Kidney (tissue), 14 donors: ENCODE measurements around the gene FLYWCH1. TPM values are rescaled to one million over a fixed set of nuclear protein-coding genes. Genes with fewer than 3 reads are reported as not detected.

Source experiments
- DNase-seq, 5 donors: peaks; one replicate each; pipeline ENCODE4 v3.0.0-alpha.2; 2013 to 2020
- FAIRE-seq: peaks from 2 replicates; lab custom pipeline; 2012; peaks lifted over from hg19 to GRCh38; lab: Jason Lieb, UNC
- H3K27ac ChIP-seq, 2 donors: one replicate each; pipeline ENCODE4 v1.7.0; 2013; ENCODE audit warnings: low read depth in 2 of 2, low read length in 2 of 2, inconsistent platforms in 1 of 2
- H3K27me3 ChIP-seq: one replicate; pipeline ENCODE4 v1.7.1; 2013; ENCODE audit warnings: low read length, inconsistent platforms; ENCODE audit not compliant: control insufficient read depth, insufficient read depth
- H3K36me3 ChIP-seq, 3 donors: one replicate each; pipeline versions ENCODE4 v1.7.0 to v1.7.1; 2013; ENCODE audit warnings: low read length in 3 of 3, control low read depth in 1 of 3, inconsistent platforms in 1 of 3; ENCODE audit not compliant: insufficient read depth in 3 of 3, control insufficient read depth in 2 of 3
- H3K4me1 ChIP-seq, 3 donors: one replicate each; pipeline versions ENCODE4 v1.7.0 to v1.7.1; 2013; ENCODE audit warnings: low read length in 3 of 3, inconsistent platforms in 1 of 3, low read depth in 1 of 3; ENCODE audit not compliant: control insufficient read depth in 2 of 3, insufficient read depth in 2 of 3
- H3K4me3 ChIP-seq, 3 donors: one replicate each; pipeline versions ENCODE4 v1.7.0 to v1.8.1; 2013; ENCODE audit warnings: low read length in 3 of 3, control low read depth in 1 of 3, inconsistent platforms in 1 of 3
- H3K9ac ChIP-seq, 3 donors: one replicate each; pipeline versions ENCODE4 v1.7.0 to v1.7.1; 2013; ENCODE audit warnings: low read length in 3 of 3, control low read depth in 1 of 3, inconsistent platforms in 1 of 3
- H3K9me3 ChIP-seq, 3 donors: one replicate each; pipeline versions ENCODE4 v1.7.0 to v1.7.1; 2013; ENCODE audit warnings: low read length in 3 of 3, control low read depth in 1 of 3, inconsistent platforms in 1 of 3; ENCODE audit not compliant: control insufficient read depth in 2 of 3, insufficient read depth in 1 of 3
- intact Hi-C: fragments of 100-400 bp; cut with DNase I; formaldehyde crosslinking; loops from one replicate; pipeline ENCODE4 v1.11.1; 2022
- polyA plus RNA-seq: library from polyadenylated mRNA; stranded (reverse); fragments of 350-450 nt; fragmentation: Illumina TruSeq; extraction: RNeasy Lipid Tissue Mini Kit (QIAGEN cat#74804); gene quantifications from one replicate; pipeline ENCODE4 v1.2.3, GENCODE V29; 2014; ENCODE audit warnings: low read depth, low replicate concordance; ENCODE audit not compliant: insufficient read depth
- total RNA-seq: library from RNA; stranded (reverse); fragmentation: NEBNext Ultra II Directional; extraction: Animal tissue kit (Norgen Biotek cat#: 25700); gene quantifications from one replicate; pipeline ENCODE4 v1.2.1, GENCODE V29; 2021
- TF ChIP-seq, protein P1 (sequence below): IDR thresholded peaks from 3 replicates; pipeline ENCODE4 v1.5.1; 2012; ENCODE audit warnings: mild to moderate bottlenecking, moderate library complexity, borderline replicate concordance; ENCODE audit not compliant: insufficient read depth; ENCODE audit errors: extremely low read depth
- donor health status: control.
- donor health status: control.
- donor health status: control.
- donor health status: control.
- donor health status: control.
- donor health status: DM: yes; HTN: yes; CAD: no.
- donor health status: Normal renal cell carcinoma (clear cell type).

Gene FLYWCH1
- total and polyA plus RNA-seq, 2 donors from 2014 or later: 24.5 to 36.8 TPM

DNA sequence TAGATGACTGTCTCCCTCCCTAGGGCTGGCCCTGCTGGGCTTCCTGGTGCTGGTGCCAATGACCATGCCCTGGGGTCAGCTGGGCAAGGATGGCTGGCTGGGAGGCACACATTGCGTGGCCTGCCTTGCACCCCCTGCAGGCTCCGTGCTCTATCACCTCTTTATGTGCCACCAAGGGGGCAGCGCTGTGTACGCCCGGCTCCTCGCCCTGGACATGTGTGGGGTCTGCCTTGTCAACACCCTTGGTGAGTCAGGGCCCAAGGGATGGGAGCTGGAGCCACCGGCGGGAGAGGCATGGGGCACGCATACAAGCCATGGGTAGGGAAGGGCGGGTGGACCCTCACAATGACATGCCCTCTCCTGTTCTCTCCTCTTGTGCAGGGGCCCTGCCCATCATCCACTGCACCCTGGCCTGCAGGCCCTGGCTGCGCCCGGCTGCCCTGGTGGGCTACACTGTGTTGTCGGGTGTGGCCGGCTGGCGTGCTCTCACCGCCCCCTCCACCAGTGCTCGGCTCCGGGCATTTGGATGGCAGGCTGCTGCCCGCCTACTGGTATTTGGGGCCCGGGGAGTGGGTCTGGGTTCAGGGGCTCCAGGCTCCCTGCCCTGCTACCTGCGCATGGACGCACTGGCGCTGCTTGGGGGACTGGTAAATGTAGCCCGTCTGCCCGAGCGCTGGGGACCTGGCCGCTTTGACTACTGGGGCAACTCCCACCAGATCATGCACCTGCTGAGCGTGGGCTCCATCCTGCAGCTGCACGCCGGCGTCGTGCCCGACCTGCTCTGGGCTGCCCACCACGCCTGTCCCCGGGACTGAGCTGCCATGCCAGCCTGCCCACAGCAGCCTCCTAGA is 59.6 kb downstream of the FLYWCH1 start:
- Histone ChIP-seq H3K9me3 (no peaks in the 10 kb centered on the region), H3K36me3 (no peaks in the 10 kb centered on the region), H3K9ac (no peak overlapping the region), H3K27ac (no peak overlapping the region), H3K4me1 (peaks cover 0 to 8% (median 0%) of the 10 kb centered on the region in 3 donors), H3K27me3 (peaks cover 8% of the 10 kb centered on the region), H3K4me3 (no peak overlapping the region)
- FAIRE-seq (no peak), DNase-seq (peak in 2 of 5 donors; percentile 58 to 72)
- intact Hi-C loops: no loop called here
- TF ChIP-seq, protein P1, sequence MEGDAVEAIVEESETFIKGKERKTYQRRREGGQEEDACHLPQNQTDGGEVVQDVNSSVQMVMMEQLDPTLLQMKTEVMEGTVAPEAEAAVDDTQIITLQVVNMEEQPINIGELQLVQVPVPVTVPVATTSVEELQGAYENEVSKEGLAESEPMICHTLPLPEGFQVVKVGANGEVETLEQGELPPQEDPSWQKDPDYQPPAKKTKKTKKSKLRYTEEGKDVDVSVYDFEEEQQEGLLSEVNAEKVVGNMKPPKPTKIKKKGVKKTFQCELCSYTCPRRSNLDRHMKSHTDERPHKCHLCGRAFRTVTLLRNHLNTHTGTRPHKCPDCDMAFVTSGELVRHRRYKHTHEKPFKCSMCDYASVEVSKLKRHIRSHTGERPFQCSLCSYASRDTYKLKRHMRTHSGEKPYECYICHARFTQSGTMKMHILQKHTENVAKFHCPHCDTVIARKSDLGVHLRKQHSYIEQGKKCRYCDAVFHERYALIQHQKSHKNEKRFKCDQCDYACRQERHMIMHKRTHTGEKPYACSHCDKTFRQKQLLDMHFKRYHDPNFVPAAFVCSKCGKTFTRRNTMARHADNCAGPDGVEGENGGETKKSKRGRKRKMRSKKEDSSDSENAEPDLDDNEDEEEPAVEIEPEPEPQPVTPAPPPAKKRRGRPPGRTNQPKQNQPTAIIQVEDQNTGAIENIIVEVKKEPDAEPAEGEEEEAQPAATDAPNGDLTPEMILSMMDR: no peak

DNA sequence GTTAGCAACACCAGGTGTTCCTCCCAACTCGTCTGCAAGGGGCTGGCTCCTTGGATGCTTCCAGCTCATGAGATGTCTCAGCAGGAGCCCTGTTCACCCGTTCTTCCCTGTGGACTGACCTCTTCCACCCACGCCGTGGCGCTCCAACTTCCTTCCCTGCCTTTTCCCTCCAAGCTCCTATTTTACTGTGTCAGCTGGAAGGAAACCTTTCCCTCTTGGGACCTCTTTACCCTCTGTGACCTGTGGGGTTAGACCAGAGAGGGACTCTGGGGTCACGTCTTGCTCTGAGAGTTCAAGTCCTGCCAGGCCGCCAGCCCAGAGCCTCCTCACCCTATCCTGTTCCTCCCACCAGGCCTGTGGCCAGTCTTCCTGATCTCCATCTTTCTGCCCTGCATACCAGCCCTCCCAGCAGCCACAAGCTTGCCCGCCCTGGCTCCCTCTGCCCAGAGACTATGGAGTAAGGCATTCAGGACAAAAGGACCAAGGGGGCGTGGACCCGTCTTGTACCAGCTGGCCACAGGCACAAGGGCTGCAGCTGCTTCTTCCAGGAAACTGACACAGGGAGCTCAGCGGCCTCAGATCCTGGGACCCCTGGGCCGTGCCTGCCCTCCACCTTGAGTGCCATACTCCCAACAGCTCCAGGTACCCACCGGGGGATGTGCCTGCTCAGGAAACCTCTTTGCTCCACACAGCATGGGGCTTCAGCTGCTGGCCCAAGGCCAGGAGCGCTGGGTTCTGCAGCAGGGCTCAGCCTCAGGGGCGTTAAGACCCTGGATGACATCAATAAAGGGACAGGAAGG is 60.5 kb downstream of the FLYWCH1 start:
- Histone ChIP-seq H3K9ac (no peak overlapping the region), H3K27ac (no peak overlapping the region), H3K4me1 (peaks cover 0 to 8% (median 0%) of the 10 kb centered on the region in 3 donors), H3K27me3 (peaks cover 8% of the 10 kb centered on the region), H3K36me3 (no peaks in the 10 kb centered on the region), H3K9me3 (no peaks in the 10 kb centered on the region), H3K4me3 (no peak overlapping the region)
- DNase-seq: peak in 2 of 5 donors; percentile 39 to 69
- intact Hi-C loops: no loop called here
- FAIRE-seq: no peak
- TF ChIP-seq, protein P1: no peak

DNA sequence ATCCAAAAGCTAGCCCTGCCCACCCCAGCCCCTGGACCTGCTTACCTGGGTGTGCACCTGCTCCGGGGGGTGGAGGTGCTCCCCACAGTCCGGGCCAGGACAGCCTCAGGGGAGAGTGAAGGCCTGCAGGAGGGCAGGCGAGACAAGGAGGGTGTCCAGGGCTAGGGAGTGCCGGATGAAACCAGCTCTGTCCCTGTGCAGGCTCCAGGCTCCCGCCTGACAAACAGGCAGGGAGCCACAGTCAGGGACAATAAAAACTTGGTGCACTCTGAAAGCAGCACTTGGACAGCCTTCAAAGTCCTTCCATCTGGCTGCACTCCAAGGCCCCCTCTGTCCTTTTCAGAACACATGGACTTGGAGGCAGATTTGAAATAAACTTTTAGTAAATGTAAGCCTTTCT is 61.4 kb downstream of the FLYWCH1 start:
- H3K4me1 ChIP-seq: peaks cover 0 to 8% (median 0%) of the 10 kb centered on the region in 3 donors
- intact Hi-C loops: no loop called here
- H3K9ac ChIP-seq: no peak overlapping the region
- peaks cover under 1% of the 10 kb centered on the region for H3K27me3 ChIP-seq
- DNase-seq: peak in 2 of 5 donors; percentile 51 to 75
- H3K27ac ChIP-seq: no peak overlapping the region
- no peak for FAIRE-seq
- TF ChIP-seq, protein P1: no peak
- H3K4me3 ChIP-seq: no peak overlapping the region
- H3K9me3 ChIP-seq: no peaks in the 10 kb centered on the region
- no peaks in the 10 kb centered on the region for H3K36me3 ChIP-seq
